ENCODE data around the gene BFAR.
"Not testable (repeated sequence)": the region's sequence is repeated elsewhere in the genome, so short reads cannot be mapped to it uniquely, and the experiment has no call there.

BFAR gene, protein sequence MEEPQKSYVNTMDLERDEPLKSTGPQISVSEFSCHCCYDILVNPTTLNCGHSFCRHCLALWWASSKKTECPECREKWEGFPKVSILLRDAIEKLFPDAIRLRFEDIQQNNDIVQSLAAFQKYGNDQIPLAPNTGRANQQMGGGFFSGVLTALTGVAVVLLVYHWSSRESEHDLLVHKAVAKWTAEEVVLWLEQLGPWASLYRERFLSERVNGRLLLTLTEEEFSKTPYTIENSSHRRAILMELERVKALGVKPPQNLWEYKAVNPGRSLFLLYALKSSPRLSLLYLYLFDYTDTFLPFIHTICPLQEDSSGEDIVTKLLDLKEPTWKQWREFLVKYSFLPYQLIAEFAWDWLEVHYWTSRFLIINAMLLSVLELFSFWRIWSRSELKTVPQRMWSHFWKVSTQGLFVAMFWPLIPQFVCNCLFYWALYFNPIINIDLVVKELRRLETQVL

DNA sequence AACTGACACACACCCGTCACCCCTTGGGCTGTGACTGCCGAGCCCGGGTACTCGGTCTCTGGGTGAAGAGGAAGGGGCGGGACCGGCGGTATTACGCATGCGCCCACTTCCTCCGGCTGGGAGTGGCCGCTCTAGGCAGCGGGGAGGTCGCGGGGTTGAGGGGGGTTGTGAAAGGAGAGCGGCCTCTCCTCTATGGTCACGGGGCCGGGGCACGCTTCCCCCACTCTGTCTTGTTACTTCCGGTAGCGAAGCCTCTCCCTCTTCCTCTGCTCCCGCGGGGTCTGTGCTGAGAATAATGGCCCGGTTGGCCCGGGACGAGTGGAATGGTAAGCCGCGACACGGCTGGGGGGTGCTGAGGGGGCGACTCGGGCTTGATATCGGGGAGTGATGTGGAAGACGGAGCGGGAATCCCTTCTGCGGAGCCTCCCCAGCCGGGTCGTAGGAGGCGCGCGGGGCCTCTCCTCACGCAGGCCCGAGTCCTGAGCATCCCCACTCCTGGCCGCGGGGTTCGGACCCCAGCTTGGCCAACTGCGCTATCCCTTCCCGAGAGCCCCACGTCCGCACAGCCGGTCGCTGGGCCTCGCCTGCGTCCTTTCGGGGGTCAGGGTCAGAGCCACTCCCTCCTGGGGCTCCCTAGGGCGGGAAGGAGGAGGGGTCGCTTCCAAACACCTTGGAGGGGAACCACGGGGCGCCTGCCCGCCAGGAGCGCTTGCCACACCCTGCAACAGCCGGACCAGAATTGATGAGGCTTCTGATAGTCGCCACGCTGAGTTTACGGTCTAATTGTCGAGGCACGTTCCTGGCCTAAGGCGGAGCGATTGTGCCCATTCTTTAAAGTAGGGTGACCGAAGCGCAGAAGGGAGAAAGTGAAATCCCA is at the start of gene BFAR:
BFAR (plus strand) TSS at position 259 of the 877 bp plus-strand sequence. CDS start 11,396 bp downstream, outside the sequence.
- peak; percentile 88 for DNase-seq (ENCODE audit: low spot score)

GRCh38 chr16:14585287-14585686 is 47.5 kb upstream of the BFAR start:
- DNase-seq (ENCODE audit: low spot score), result no peak

GRCh38 chr16:14586637-14587305 is 46.0 kb upstream of the BFAR start:
- DNase-seq (ENCODE audit: low spot score), result no peak

DNA sequence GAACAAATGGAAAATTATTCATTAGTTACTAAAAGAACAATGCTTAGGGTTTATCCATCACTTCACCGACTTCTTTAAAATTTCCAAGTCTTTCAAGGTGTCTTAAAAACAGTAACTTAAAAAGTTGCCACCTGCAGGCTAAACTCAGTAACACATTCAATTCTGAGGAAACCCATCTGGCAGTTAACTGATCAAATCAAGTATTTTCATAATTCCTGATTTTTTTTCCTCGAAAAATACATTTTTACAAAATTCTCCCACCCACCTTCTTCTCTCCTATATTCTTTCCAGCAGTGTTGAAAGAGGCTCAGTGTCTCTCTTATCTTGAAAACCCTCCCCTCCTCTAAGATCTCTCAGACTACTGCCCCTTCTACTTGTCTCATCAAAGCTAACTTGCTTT is 32.6 kb upstream of the BFAR start:
- DNase-seq (ENCODE audit: low spot score), result no peak

DNA sequence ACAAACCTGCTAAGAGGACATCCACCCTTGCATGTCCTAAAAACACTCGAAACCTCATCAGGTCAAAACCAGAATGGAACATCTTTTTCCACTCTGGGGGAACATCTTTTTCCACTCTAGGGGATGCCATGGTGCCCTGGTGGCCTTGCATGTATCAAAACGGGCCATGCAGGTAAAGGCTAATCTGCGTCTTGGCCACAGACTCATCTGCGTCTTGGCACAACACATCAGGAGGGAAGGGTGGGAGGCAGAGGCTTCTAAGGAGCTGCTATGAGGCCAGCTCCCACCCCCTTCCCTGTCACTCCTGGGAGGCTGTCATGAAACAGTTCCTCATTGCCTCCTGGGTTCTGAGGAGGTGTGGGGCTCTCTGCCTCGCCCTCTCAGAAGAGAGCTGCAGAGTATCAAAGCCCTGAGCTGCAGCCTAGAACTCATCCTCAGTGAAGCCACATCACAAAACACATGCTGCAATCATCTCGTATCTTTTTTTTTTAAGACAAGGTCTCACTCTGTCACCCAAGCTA is 30.2 kb upstream of the BFAR start:
- DNase-seq (ENCODE audit: low spot score), result no peak

GRCh38 chr16:14606102-14606501 is 26.6 kb upstream of the BFAR start:
- no peak for DNase-seq (ENCODE audit: low spot score)

DNA sequence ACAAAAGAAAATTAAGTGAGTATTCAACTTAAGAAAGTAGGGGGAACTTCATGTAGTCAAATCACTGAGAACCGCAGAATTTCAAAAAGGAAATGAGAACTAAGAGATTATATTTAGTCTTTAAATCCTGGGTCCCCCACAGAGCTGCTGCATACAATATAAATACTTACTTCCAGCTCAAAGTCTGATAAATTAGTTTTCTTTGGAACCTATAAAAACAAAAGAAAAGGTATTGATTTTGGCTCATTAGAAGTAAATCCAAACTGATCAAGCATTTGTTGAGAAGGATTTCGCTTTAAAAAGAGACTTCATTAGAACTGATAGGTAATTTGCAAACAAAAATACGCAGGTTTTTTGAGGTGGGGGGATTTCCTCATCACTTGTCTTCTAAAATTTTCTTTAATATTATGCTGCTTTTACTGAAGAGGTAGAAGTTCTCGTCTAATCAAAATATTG is 24.6 kb upstream of the BFAR start:
- DNase-seq (ENCODE audit: low spot score), result no peak

DNA sequence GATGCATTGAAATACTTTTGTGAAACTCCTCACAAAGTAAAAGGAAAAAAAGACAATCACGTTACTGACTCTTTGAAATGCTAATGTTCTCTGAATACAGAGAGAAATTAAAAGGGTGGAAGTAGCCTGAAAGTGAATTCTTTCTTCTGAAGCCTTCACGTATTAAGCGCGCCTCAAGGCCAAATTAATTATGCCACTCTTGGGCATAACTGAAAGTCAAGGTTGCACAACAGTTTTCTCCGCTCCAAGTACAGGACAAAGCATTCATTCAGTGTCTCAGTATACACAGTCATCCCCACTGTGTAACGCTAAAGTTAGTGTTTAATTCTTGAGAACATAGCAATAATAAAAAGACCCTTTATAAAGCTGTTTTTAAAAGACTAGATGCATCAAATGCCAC is 24.1 kb upstream of the BFAR start:
- no peak for DNase-seq (ENCODE audit: low spot score)

DNA sequence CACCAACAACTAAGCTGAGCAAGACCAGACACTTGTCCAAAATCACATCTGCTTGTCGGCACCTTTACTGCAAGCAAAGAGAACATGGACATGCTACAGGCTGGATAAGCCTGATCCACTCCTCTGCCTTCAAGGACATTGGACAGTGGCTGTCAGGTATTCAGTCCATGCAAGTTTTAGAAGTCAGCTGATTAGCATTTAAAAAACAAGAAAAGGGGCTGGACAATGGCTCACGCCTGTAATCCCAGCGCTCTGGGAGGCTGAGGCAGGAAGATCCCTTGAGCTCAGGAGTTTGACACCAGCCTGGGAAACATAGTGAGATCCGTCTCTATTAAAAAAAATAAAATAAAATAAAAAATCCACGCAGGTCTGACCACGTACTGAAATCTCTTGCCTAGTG is 23.0 kb upstream of the BFAR start:
- DNase-seq (ENCODE audit: low spot score), result no peak

GRCh38 chr16:14611660-14612059 is 21.1 kb upstream of the BFAR start:
- no peak for DNase-seq (ENCODE audit: low spot score)

DNA sequence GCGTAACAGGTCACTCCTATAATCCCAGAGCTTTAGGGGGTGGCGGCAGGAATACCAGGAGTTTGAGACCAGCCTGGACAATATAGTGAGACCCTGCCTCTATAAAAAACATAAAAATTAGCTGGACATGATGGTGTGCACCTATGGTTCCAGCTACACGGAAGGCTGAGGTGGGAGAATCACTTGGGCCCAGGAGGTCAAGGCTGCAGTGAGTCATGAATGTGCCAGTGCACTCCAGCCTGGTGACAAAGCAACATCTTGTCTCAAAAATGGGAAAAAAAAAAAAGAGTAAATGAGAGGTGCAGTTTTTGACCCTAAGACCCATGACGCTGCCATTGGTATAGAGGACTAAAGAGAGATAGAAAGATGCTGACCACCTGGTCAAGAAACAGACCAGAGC is 18.8 kb upstream of the BFAR start:
- no peak for DNase-seq (ENCODE audit: low spot score)

DNA sequence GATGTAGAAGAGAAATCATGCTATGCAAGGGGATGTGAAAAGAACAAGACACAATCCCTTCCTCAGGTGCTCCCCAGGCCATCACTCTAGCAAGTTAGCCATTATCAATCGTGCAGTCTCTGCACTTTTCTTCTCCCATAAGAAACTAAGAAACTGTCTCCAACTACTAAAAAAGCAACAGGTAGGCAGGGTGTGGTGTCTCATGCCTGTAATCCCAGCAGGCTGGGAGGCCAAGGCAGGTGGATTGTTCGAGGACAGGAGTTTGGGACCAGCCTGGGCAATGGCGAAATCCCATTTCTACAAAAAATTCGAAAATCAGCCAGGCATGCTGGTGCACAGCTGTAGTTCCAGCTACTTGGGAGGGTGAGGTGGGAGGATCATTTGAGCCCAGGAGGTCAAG is 16.5 kb upstream of the BFAR start:
- DNase-seq (ENCODE audit: low spot score), result no peak

- DNase-seq (ENCODE audit: low spot score), result no peak
Observed at GRCh38 chr16:14618566-14618965, 14.2 kb upstream of the BFAR start.

GRCh38 chr16:14627078-14627477 is 5.7 kb upstream of the BFAR start:
- DNase-seq (ENCODE audit: low spot score), result no peak

DNA sequence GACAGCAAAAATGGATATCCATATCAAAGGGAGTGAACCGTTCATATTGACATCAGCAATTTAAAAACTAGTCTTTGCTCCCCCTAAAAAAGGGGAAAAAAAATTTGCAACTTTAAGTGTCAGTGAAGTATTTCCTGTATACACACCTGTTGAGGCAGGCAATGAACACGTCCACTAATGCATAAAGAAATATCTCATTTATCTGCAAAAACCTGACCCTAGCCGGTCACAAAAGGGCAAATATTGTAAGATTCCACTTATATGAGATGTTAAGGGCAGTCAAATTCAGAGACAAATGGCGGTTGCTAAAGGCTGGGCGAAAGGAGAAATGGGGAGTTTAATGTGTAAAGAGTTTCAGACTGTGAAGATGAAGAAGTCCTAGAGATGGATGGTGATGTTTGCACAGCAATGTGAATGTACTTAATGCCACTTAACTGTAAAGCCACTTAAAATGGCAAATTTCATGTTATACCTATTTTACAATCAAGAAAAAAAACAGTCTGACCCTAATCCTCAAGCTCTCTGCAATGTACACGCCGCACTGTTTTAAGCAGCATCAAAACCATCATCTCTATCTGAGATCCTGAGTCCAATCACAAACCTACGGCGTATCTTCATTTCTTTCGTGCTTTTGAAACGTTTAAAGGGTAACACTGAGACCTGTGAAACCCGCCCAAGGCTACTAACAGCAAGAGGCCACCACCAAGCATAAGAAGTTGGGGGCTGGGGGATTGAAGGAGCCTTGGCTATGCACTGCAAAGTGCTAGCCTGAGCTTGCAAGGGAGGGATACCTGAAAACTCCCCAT is 3.7 kb upstream of the BFAR start:
- DNase-seq (ENCODE audit: low spot score), result peak; percentile 11

GRCh38 chr16:14629612-14629918 is 3.2 kb upstream of the BFAR start:
- peak; percentile 15 for DNase-seq (ENCODE audit: low spot score)

DNA sequence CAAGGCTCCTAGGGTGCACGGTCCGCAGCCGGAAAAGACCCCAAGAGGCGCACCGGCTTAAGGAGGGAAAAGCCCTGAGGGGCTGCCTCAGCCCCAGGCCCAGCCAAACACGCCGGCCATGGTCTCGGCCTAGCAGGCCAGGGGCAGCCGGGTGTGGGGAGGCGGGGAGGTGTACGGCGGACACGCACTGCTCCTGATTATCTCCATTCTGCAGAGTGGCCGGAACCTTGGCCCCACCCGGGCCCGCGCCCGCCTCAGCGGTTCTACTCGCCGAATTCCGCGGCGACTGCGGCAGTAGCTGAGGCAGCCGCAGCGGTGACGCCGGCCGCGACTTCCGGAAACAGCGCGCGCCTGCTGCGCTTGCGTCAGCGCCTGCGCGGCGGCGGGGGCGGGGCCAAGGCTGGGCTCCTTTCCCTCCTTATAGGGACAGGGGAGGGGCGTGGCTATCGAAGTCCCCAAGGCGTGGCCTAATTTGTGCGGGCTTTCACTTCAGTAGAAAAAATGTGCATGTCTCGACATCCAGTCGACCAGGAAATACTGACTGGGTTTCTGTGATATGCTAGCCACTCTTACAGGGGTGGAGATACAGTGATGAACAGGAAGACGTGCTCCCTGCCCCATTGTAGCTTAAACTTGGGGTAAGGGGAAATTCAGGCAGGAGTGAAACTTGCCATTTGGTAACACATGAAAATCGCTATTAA is 2.7 kb upstream of the BFAR start, which contains the start of gene PARN:
PARN (minus strand) TSS at position 342 of the 701 bp plus-strand sequence; CDS start at position 207, 135 bp downstream.
- DNase-seq (ENCODE audit: low spot score), result peak; percentile 85

DNA sequence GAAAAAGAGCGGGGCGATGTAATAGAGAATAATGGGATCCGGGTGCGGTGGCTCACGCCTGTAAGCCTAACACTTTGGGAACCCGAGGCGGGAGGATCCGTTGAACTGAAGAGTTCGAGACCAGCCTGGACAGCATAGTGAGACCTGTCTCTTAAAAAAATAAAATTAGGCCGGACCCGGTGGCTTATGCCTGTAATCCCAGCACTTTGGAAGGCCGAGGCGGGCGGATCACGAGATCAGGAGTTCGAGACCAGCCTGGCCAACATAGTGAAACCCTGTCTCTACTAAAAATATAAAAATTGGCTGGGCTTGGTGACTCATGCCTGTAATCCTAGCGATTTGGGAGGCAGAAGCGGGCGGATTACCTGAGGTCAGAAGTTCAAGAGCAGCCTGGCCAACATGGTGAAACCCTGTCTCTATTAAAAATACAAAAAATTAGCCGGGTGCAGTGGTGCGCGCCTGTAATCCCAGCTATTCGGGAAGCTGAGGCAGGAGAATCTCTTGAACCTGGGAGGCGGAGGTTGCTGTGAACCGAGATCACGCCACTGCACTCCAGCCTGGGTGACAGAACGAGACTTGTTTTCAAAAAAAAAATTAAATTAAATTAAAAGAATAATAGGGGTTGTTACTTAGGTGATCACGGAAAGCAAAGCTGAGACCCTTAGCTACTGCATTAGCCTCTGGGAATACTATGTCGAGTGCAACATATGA is 2.0 kb upstream of the BFAR start:
- DNase-seq (ENCODE audit: low spot score), result not testable (repeated sequence)

DNA sequence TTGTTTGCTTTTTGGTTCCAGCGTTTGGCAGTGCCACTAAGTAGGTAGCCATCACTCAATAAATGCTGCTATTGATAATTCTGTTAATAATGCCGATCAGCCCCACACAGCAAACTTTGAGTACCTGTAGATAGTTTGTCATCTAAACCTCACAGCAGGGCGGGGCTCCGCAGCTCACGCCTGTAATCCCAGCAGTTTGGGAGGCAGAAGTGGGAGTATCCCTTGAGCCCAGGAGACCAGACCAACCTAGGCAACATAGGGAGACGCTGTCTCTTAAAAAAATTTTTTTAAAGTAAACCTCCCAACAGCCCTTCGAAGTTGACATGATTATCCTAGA is 1.6 kb downstream of the BFAR start:
- no peak for DNase-seq (ENCODE audit: low spot score)
